Jurkat, Clone E6-1 (cell line): ENCODE measurements around the gene SPDYE6. TPM values are rescaled to one million over a fixed set of nuclear protein-coding genes. Genes with fewer than 3 reads are reported as not detected.
A peak's percentile ranks its signal among the peaks of the same experiment; 100 is the strongest.
"Not testable (repeated sequence)": the region's sequence is repeated elsewhere in the genome, so short reads cannot be mapped to it uniquely, and the experiment has no call there.

Source experiments
- DNase-seq: peaks from one replicate; pipeline ENCODE4 v3.0.0-alpha.2; 2011; ENCODE audit warnings: low read depth, low spot score
- H3K4me3 ChIP-seq: 2 replicates; pipeline ENCODE4 v1.5.1; 2011; ENCODE audit warnings: mild to moderate bottlenecking, low read length, control low read depth, moderate library complexity
- polyA plus RNA-seq: library from polyadenylated mRNA; unstranded; fragments of >200 nt; gene quantifications from one replicate; pipeline ENCODE4 v1.2.1, GENCODE V29; 2012; ENCODE audit warnings: missing spikeins; ENCODE audit not compliant: insufficient read length, insufficient read depth

SPDYE6 gene
- 1.0 TPM for polyA plus RNA-seq

- DNase-seq, H3K4me3 ChIP-seq: not testable (repeated sequence)
Measured at GRCh38 chr7:102356344-102356743, at the start of gene SPDYE6. Gene SPDYE6 (minus strand): TSS chr7:102356444. CDS start chr7:102356023, 421 bp downstream.

GRCh38 chr7:102404862-102405188, 48.6 kb upstream of the SPDYE6 start:
- DNase-seq, H3K4me3 ChIP-seq: not testable (repeated sequence)

GRCh38 chr7:102404005-102404861, 48.0 kb upstream of the SPDYE6 start:
- no peak overlapping the region for H3K4me3 ChIP-seq
- DNase-seq, result peak; percentile 61

- DNase-seq, result no peak
- H3K4me3 ChIP-seq, result no peak overlapping the region
Measured at GRCh38 chr7:102403563-102403962, 47.3 kb upstream of the SPDYE6 start.

GRCh38 chr7:102400360-102400759, 44.1 kb upstream of the SPDYE6 start:
- no peak for DNase-seq
- no peak overlapping the region for H3K4me3 ChIP-seq

- DNase-seq, result no peak
- no peak overlapping the region for H3K4me3 ChIP-seq
Measured at GRCh38 chr7:102398543-102398942, 42.3 kb upstream of the SPDYE6 start.

GRCh38 chr7:102396710-102397019, 40.4 kb upstream of the SPDYE6 start:
- DNase-seq, result no peak
- peak overlapping the region; percentile 98 for H3K4me3 ChIP-seq

GRCh38 chr7:102395873-102396709, 39.8 kb upstream of the SPDYE6 start, which contains the start of gene PRKRIP1:
Gene PRKRIP1 (plus strand): TSS chr7:102396363. CDS start chr7:102396412, 49 bp downstream.
- DNase-seq, result peak; percentile 93
- H3K4me3 ChIP-seq, result peak within 1 kb of the TSS; percentile 98

- DNase-seq, result no peak
- peak overlapping the region; percentile 98 for H3K4me3 ChIP-seq
Measured at GRCh38 chr7:102395592-102395872, 39.3 kb upstream of the SPDYE6 start.

GRCh38 chr7:102393467-102393866, 37.2 kb upstream of the SPDYE6 start:
- no peak overlapping the region for H3K4me3 ChIP-seq
- DNase-seq, result no peak

- DNase-seq, result no peak
- H3K4me3 ChIP-seq, result no peak overlapping the region
Measured at GRCh38 chr7:102392330-102392729, 36.1 kb upstream of the SPDYE6 start.

GRCh38 chr7:102390697-102391484, 34.6 kb upstream of the SPDYE6 start:
- no peak overlapping the region for H3K4me3 ChIP-seq
- DNase-seq, result peak; percentile 32

- no peak for DNase-seq
Measured at GRCh38 chr7:102389810-102390209, 33.6 kb upstream of the SPDYE6 start.

GRCh38 chr7:102387064-102387463, 30.8 kb upstream of the SPDYE6 start:
- no peak for DNase-seq
- no peak overlapping the region for H3K4me3 ChIP-seq

More at GRCh38 chr7:102389810-102390209, 33.6 kb upstream of the SPDYE6 start:
- H3K4me3 ChIP-seq, result no peak overlapping the region

GRCh38 chr7:102381696-102382425, 25.6 kb upstream of the SPDYE6 start:
- not testable (repeated sequence) for DNase-seq

GRCh38 chr7:102380837-102381236, 24.6 kb upstream of the SPDYE6 start:
- not testable (repeated sequence) for DNase-seq, H3K4me3 ChIP-seq

More at GRCh38 chr7:102381696-102382425, 25.6 kb upstream of the SPDYE6 start:
- H3K4me3 ChIP-seq, result not testable (repeated sequence)

- no peak for DNase-seq
- no peak overlapping the region for H3K4me3 ChIP-seq
Measured at GRCh38 chr7:102376964-102377466, 20.8 kb upstream of the SPDYE6 start.

GRCh38 chr7:102372796-102373195, 16.6 kb upstream of the SPDYE6 start:
- H3K4me3 ChIP-seq, DNase-seq: not testable (repeated sequence)

- not testable (repeated sequence) for DNase-seq, H3K4me3 ChIP-seq
Measured at GRCh38 chr7:102370038-102370437, 13.8 kb upstream of the SPDYE6 start.
